T-helper 17 cell (primary cell): ENCODE measurements around the gene INF2. TPM values are rescaled to one million over a fixed set of nuclear protein-coding genes. Genes with fewer than 3 reads are reported as not detected.

Experiments used
- ATAC-seq: fragments of 150-1000 bp; cut with Tn5 transposase; 2 replicates; pipeline ENCODE4 v1.10.0; 2021; ENCODE audit warnings: mild to moderate bottlenecking, moderate library complexity
- DNase-seq, 3 donors: peaks; one replicate each; pipeline versions ENCODE4 v3.0.0 to v3.0.0-alpha.2; 2020 to 2021
- H3K9me3 ChIP-seq: one replicate; pipeline ENCODE4 v1.7.0; 2013; ENCODE audit warnings: low read length, mild to moderate bottlenecking; ENCODE audit not compliant: control insufficient read depth, poor library complexity, severe bottlenecking
- H3K27ac Mint-ChIP-seq: one replicate; pipeline ENCODE4 v1.8.0; 2022; ENCODE audit warnings: mild to moderate bottlenecking, moderate library complexity, mixed read lengths
- H3K27me3 Mint-ChIP-seq: one replicate; pipeline ENCODE4 v1.8.0; 2022; ENCODE audit warnings: mixed read lengths
- H3K36me3 Mint-ChIP-seq: one replicate; pipeline ENCODE4 v1.8.0; 2022; ENCODE audit warnings: low read depth, mixed read lengths
- H3K4me1 Mint-ChIP-seq: one replicate; pipeline ENCODE4 v1.8.0; 2022; ENCODE audit warnings: mild to moderate bottlenecking, mixed read lengths
- H3K4me3 Mint-ChIP-seq: one replicate; pipeline ENCODE4 v1.8.0; 2022; ENCODE audit warnings: mild to moderate bottlenecking, moderate library complexity, mixed read lengths
- total RNA-seq, 4 donors: library from RNA in 2 of 4; stranded (reverse) in 2 of 4; gene quantifications; one replicate each; pipeline ENCODE4 v1.2.3 and lab custom pipeline; 2022 to 2026

Gene INF2
- total RNA-seq, 2 donors from 2014 or later = 61.0 to 76.1 TPM

- H3K9me3 ChIP-seq = no peaks in the 10 kb centered on the region
- DNase-seq = no peak
- H3K27me3 Mint-ChIP-seq = no peaks in the 10 kb centered on the region
- H3K27ac Mint-ChIP-seq = no peak overlapping the region
- H3K4me1 Mint-ChIP-seq = no peaks in the 10 kb centered on the region
- H3K4me3 Mint-ChIP-seq = no peak overlapping the region
- no peak for ATAC-seq
- H3K36me3 Mint-ChIP-seq = peaks cover 2% of the 10 kb centered on the region
Observed at GRCh38 chr14:104714066-104714465, 24.6 kb downstream of the INF2 start.

- H3K27me3 Mint-ChIP-seq = no peaks in the 10 kb centered on the region
- no peak overlapping the region for H3K4me3 Mint-ChIP-seq
- H3K4me1 Mint-ChIP-seq = no peaks in the 10 kb centered on the region
- peaks cover 2% of the 10 kb centered on the region for H3K36me3 Mint-ChIP-seq
- no peaks in the 10 kb centered on the region for H3K9me3 ChIP-seq
- DNase-seq (no peak), ATAC-seq (no peak)
- no peak overlapping the region for H3K27ac Mint-ChIP-seq
Observed at GRCh38 chr14:104714681-104715080, 25.3 kb downstream of the INF2 start.

DNA sequence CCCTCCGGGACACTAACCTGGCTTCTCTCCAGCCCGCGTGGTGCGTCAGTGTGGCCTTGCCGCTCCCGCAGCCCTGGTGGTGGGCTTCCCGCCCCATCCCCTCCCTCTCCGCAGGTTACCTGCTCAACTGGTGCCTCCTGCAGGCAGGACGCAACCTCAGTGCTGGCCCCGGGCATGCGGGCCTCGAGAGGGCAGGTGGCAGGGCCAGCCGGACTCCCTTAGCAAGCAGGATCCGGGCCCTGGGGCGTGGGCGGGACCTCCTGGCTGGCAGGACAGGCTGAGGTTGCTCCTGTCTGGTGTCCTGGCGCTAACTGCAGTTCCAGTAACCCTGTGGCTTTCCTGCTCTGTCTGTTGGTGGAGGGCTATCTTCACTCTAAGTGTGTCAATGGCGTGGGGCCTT lies 26.0 kb downstream of the INF2 start:
- peaks cover 2% of the 10 kb centered on the region for H3K36me3 Mint-ChIP-seq
- no peaks in the 10 kb centered on the region for H3K4me1 Mint-ChIP-seq
- no peak overlapping the region for H3K4me3 Mint-ChIP-seq
- H3K27me3 Mint-ChIP-seq = no peaks in the 10 kb centered on the region
- H3K9me3 ChIP-seq = no peaks in the 10 kb centered on the region
- no peak overlapping the region for H3K27ac Mint-ChIP-seq
- DNase-seq = no peak
- ATAC-seq = no peak

- H3K36me3 Mint-ChIP-seq = peaks cover 2% of the 10 kb centered on the region
- H3K4me3 Mint-ChIP-seq = no peak overlapping the region
Observed at GRCh38 chr14:104715871-104716270, 26.5 kb downstream of the INF2 start.

DNA sequence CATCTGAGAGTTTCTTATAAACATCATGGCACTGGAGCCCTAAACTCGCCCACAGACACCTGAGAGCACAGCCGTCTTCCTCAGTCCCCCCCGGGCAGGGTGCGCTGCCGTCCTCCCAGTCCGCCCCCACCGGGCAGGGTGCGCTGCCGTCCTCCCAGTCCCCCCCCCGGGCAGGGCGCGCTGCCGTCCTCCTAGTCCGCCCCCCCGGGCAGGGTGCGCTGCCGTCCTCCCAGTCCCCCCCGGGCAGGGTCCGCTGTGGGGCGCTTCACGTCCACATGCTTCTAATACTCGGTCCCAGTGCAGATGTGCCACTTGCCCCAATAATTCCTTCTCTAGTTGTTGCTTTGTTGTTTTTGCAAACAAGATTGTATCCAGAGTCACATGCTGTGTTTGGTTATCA lies 27.7 kb downstream of the INF2 start:
- H3K9me3 ChIP-seq = no peaks in the 10 kb centered on the region
- Mint-ChIP-seq H3K27me3 (no peaks in the 10 kb centered on the region), H3K4me1 (no peaks in the 10 kb centered on the region), H3K36me3 (peaks cover 2% of the 10 kb centered on the region), H3K27ac (no peak overlapping the region), H3K4me3 (no peak overlapping the region)
- no peak for DNase-seq
- no peak for ATAC-seq

More at GRCh38 chr14:104715871-104716270, 26.5 kb downstream of the INF2 start:
- no peaks in the 10 kb centered on the region for H3K27me3 Mint-ChIP-seq
- H3K27ac Mint-ChIP-seq = no peak overlapping the region
- no peaks in the 10 kb centered on the region for H3K9me3 ChIP-seq
- ATAC-seq (no peak), DNase-seq (no peak)
- no peaks in the 10 kb centered on the region for H3K4me1 Mint-ChIP-seq

DNA sequence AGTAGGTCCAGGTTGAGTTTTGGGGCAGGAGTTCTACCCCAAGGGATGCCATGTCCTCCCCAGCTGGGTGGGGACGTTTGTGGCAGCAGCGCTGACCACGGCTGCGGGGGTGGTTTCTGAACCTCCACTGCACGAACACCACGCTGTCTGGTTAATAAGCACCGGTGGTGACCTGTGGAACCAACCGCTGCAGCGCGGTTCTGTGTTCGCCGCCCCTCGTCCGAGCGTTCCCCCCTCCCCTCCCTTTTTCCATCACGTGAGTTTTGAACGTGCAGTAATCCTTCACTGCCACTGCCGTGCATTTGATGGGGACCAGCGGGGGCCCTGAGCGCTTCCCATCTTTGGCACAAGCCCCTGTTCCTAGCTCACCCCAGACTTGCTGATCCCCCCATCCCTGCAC lies 28.2 kb downstream of the INF2 start:
- no peak for ATAC-seq
- no peaks in the 10 kb centered on the region for H3K27me3 Mint-ChIP-seq

DNA sequence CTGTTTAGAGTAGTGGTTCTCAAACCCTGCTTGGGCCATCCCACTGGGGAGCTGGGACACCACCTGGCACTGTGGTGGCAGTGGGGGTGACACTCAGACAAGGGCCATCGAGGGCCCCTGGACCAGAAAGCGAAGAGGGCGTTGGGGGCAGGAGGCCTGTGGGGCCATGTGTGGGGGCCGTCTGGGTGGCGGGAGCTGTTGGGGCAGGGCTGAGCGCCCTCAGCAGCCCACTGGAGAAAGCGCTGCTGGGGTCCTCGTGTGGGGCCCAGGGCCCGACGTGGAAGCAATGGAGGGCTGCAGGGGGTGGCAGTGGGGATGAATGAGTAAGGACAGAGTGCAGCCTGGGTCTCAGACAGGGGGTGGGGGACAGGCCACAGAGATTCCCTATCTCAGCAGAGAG lies 28.7 kb downstream of the INF2 start:
- Mint-ChIP-seq H3K36me3 (peaks cover 2% of the 10 kb centered on the region), H3K4me3 (no peak overlapping the region), H3K4me1 (no peaks in the 10 kb centered on the region), H3K27ac (no peak overlapping the region), H3K27me3 (no peaks in the 10 kb centered on the region)
- no peaks in the 10 kb centered on the region for H3K9me3 ChIP-seq
- no peak for ATAC-seq
- DNase-seq = no peak

More for the DNA sequence above, 28.2 kb downstream of the INF2 start:
- peaks cover 2% of the 10 kb centered on the region for H3K36me3 Mint-ChIP-seq
- no peak overlapping the region for H3K4me3 Mint-ChIP-seq
- H3K4me1 Mint-ChIP-seq = no peaks in the 10 kb centered on the region
- no peaks in the 10 kb centered on the region for H3K9me3 ChIP-seq
- no peak overlapping the region for H3K27ac Mint-ChIP-seq
- DNase-seq = no peak

DNA sequence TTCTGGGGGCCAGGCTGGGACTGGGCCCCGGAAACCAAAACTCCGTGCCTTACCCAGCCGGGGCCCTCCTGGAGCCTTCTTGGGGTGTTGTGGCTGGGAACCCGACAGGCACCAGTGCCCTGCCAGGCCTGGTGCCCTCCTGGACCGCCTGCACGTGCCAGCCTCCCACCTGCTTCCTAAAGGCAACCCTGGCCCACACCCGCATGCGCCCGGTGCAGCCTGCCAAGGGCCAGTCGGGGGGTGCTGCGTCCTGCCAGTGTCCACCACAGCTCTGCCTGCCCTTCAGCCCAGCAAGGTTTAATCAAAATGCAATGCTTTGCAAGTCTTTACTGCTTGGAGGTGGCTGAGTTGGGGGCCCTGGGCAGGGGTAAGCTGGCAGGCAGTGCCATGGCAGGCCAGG lies 29.5 kb downstream of the INF2 start:
- no peaks in the 10 kb centered on the region for H3K9me3 ChIP-seq
- Mint-ChIP-seq H3K36me3 (peaks cover 2% of the 10 kb centered on the region), H3K27me3 (no peaks in the 10 kb centered on the region), H3K4me3 (no peak overlapping the region), H3K27ac (no peak overlapping the region), H3K4me1 (no peaks in the 10 kb centered on the region)
- DNase-seq = no peak
- no peak for ATAC-seq

GRCh38 chr14:104719343-104719742 lies 29.9 kb downstream of the INF2 start:
- H3K4me3 Mint-ChIP-seq = no peak overlapping the region
- peaks cover 2% of the 10 kb centered on the region for H3K36me3 Mint-ChIP-seq
- no peaks in the 10 kb centered on the region for H3K4me1 Mint-ChIP-seq
- ATAC-seq (no peak), DNase-seq (no peak)
- H3K27me3 Mint-ChIP-seq = no peaks in the 10 kb centered on the region
- H3K27ac Mint-ChIP-seq = no peak overlapping the region
- H3K9me3 ChIP-seq = no peaks in the 10 kb centered on the region

DNA sequence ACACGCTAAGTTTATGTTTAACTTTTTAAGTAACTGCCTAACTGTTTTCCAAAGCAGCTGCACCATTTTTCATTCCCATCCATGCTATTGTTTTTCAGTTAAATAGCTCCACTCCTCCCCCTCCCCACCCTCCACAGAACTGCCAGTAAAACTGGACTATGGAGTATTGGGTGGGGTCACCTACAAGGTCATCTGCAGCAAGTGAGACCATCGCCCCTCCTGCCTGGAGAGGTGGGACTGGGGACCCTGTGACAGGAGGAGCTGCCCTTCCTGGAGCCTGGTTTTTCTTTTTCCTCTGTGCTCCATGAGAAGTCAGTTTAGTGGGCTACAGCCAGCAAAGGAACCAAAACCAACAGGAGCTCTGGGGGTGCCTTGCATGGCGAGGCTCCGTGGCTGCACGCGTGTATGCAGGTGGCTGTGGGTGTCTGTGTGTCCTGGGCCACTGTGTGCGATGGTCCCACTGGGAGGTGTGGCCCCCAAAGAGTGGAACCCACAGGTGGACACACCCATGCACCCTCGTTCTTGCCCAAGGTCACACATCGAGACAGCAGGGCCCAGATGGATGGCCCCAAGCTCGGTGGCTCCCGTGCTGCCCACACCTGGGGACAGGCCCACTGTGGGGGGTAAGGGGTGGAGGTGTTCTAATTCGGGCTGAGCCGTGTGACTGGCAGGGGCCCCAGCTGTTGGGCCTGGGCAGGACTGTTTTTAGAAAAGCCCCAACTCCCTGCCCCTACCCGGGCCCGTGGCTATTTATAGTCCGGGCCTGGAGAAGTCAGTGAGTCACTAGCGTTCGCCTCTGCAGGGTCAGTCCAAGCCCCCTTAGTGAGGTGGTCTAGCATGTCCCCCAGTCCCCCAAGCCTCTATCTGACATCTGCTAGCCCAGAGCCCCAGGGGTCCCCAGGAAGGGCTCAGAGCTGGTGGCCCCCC lies 32.4 kb downstream of the INF2 start:
- no peaks in the 10 kb centered on the region for H3K4me1 Mint-ChIP-seq
- peaks cover 2% of the 10 kb centered on the region for H3K36me3 Mint-ChIP-seq
- no peaks in the 10 kb centered on the region for H3K27me3 Mint-ChIP-seq
- no peak overlapping the region for H3K27ac Mint-ChIP-seq
- no peaks in the 10 kb centered on the region for H3K9me3 ChIP-seq
- H3K4me3 Mint-ChIP-seq = no peak overlapping the region
- DNase-seq (no peak), ATAC-seq (no peak)

DNA sequence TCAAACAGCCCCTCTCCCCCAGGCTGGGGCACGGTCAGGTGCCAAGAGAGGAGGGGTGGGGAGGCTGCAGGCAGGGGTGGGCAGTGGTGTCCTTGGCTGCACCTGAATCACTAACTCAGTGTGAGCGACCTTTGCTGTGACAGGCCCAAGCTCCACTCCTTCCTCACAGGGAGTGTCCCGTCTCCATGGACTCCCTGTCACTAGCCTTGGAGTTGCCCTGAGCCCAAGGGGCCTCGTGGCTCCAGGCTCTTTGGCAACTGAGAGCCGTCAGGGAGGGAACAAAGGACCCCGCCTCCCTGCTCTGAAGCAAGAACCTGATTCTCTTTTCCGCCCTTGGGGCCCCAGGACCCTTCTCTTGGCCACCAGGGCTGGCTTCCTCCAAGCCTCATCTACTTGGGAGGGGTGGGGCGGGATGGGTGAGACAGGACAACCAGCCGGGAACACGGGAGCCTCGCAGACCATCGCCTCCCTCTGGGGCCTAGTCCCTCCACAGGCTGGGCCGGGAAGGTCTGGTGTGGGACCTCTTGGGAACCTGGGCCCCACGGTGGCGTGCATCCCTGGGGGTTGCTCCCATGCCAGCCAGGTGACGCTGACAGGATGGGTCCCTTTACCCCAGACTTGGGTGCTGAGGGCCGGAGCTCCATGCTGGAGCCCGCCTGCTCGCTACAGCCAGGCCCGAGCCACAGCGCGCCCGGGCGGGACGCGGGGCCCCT lies 33.7 kb downstream of the INF2 start:
- ATAC-seq (no peak), DNase-seq (no peak)
- H3K4me1 Mint-ChIP-seq = peaks cover 6% of the 10 kb centered on the region
- H3K27me3 Mint-ChIP-seq = no peaks in the 10 kb centered on the region
- H3K9me3 ChIP-seq = no peaks in the 10 kb centered on the region
- H3K36me3 Mint-ChIP-seq = no peaks in the 10 kb centered on the region
- H3K27ac Mint-ChIP-seq = no peak overlapping the region
- H3K4me3 Mint-ChIP-seq = no peak overlapping the region

- Mint-ChIP-seq H3K4me1 (peaks cover 6% of the 10 kb centered on the region), H3K27ac (no peak within 1 kb of the TSS), H3K27me3 (no peaks in the 10 kb centered on the region), H3K36me3 (no peaks in the 10 kb centered on the region), H3K4me3 (peak within 1 kb of the TSS; percentile 72)
- ATAC-seq (peak; percentile 87), DNase-seq (peak; percentile 57 to 63 (median 58))
- no peaks in the 10 kb centered on the region for H3K9me3 ChIP-seq
Observed at GRCh38 chr14:104723651-104724406, 34.4 kb downstream of the INF2 start, which contains the start of gene ADSS1. ADSS1 (plus strand) TSS chr14:104724229; CDS start chr14:104724271, 42 bp downstream.

GRCh38 chr14:104724407-104724980 lies 35.1 kb downstream of the INF2 start:
- ATAC-seq = peak; percentile 22
- no peaks in the 10 kb centered on the region for H3K27me3 Mint-ChIP-seq
- H3K36me3 Mint-ChIP-seq = no peaks in the 10 kb centered on the region
- peaks cover 6% of the 10 kb centered on the region for H3K4me1 Mint-ChIP-seq
- no peak for DNase-seq
- no peak overlapping the region for H3K27ac Mint-ChIP-seq
- peak overlapping the region; percentile 72 for H3K4me3 Mint-ChIP-seq
- H3K9me3 ChIP-seq = no peaks in the 10 kb centered on the region
